ENCODE measurements around the gene KCNIP1. TPM values are rescaled to one million over a fixed set of nuclear protein-coding genes. Genes with fewer than 3 reads are reported as not detected.

Gene KCNIP1
- total RNA-seq, 2 experiments from 2014 or later, result not detected

DNA sequence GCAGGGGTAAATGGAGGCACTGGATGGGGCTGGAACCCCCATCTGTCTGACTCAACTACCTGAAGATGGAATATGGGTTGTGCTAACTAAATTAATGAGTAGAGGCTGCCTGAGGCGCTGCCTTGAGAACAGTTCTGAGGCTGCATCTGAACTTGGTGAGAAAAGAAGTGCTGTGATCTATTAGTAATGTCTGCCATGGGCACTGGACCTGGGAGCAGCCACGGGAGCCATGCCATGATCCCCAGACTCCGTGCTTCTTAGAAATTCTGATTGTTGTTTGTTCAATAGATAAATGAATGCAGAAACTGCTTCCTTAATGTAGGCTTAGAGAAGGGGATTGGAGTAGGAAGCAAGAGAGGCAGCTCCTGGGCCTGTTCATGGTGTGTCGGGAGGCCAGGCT, 80.2 kb downstream of the KCNIP1 start:
- intact Hi-C loops (cut with DNase I, micrococcal nuclease), result no loop called here
- CTCF ChIA-PET, result no interaction called here
- POLR2A ChIA-PET, result no interaction called here

DNA sequence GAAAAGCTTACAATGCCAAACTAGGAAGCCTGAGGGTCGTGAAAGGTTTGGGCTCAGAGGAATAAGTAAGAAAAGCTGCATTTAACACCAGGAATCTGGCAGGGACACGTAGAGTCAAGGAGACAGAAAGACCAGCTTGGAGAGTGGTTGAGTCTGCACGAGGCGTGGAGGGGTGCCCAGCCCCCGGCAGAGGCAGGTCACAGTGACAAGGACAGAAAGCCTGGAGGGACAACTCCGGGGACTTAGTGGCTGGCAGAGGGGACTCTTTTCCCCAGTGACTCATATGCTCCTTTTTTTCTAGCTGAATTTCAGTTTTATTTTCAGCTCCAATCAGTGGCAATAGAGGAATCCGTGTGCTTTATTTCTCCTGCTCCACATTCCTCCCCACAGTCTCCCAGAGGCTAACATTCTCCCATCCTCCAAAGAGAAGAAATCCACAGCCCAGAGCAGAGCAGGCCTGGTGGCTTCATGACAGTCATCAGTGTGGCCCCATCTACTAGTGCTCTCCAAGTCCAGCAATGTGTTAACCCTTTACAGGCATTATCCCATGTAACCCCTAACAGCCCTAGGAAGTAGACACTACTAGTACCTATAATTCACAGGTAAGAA, 80.7 kb downstream of the KCNIP1 start:
- Mint-ChIP-seq H3K9me3 (no peaks in the 10 kb centered on the region), H3K4me3 (no peak overlapping the region), H3K27me3 (peaks cover 11% of the 10 kb centered on the region), H3K27ac (no peak overlapping the region), H3K36me3 (ENCODE audit: low read depth) (no peaks in the 10 kb centered on the region), H3K4me1 (ENCODE audit: low read depth) (no peaks in the 10 kb centered on the region)
- TF ChIP-seq CTCF (IDR thresholded peaks at IDR 0.05), result no peak
- no peak for DNase-seq
- Histone ChIP-seq H3K4me3 (ENCODE audit: low read length) (no peak overlapping the region), H3K4me1 (ENCODE audit: insufficient read depth, low read length) (no peaks in the 10 kb centered on the region), H3K27ac (ENCODE audit: low read depth in 1 of 2, low read length in 2 of 2) (no peak overlapping the region), H3K36me3 (ENCODE audit: insufficient read depth, low read length) (no peaks in the 10 kb centered on the region), H3K9me3 (ENCODE audit: control insufficient read depth in 1 of 2, insufficient read depth in 1 of 2, low read length in 2 of 2) (no peaks in the 10 kb centered on the region), H3K27me3 (ENCODE audit: control insufficient read depth in 1 of 2, insufficient read depth in 2 of 2, low read length in 2 of 2) (peaks cover 0 to 5% of the 10 kb centered on the region in 2 experiments)
- intact Hi-C loops (cut with DNase I, micrococcal nuclease), result no loop called here
- CTCF ChIA-PET, result no interaction called here
- ATAC-seq (ENCODE audit: poor library complexity), result no peak
- POLR2A ChIA-PET, result no interaction called here

More for the DNA sequence above, 80.2 kb downstream of the KCNIP1 start:
- DNase-seq, result no peak
- no peaks in the 10 kb centered on the region for H3K9me3 ChIP-seq (ENCODE audit: control insufficient read depth in 1 of 2, insufficient read depth in 1 of 2, low read length in 2 of 2)
- Mint-ChIP-seq H3K27ac (no peak overlapping the region), H3K4me3 (no peak overlapping the region), H3K9me3 (no peaks in the 10 kb centered on the region), H3K36me3 (ENCODE audit: low read depth) (no peaks in the 10 kb centered on the region), H3K27me3 (peaks cover 11% of the 10 kb centered on the region), H3K4me1 (ENCODE audit: low read depth) (no peaks in the 10 kb centered on the region)
- no peaks in the 10 kb centered on the region for H3K4me1 ChIP-seq (ENCODE audit: insufficient read depth, low read length)
- H3K27ac ChIP-seq (ENCODE audit: low read depth in 1 of 2, low read length in 2 of 2), result no peak overlapping the region
- no peak for ATAC-seq (ENCODE audit: poor library complexity)
- TF ChIP-seq CTCF (IDR thresholded peaks at IDR 0.05), result no peak
- no peak overlapping the region for H3K4me3 ChIP-seq (ENCODE audit: low read length)
- H3K27me3 ChIP-seq (ENCODE audit: control insufficient read depth in 1 of 2, insufficient read depth in 2 of 2, low read length in 2 of 2), result peaks cover 0 to 5% of the 10 kb centered on the region in 2 experiments
- H3K36me3 ChIP-seq (ENCODE audit: insufficient read depth, low read length), result no peaks in the 10 kb centered on the region

DNA sequence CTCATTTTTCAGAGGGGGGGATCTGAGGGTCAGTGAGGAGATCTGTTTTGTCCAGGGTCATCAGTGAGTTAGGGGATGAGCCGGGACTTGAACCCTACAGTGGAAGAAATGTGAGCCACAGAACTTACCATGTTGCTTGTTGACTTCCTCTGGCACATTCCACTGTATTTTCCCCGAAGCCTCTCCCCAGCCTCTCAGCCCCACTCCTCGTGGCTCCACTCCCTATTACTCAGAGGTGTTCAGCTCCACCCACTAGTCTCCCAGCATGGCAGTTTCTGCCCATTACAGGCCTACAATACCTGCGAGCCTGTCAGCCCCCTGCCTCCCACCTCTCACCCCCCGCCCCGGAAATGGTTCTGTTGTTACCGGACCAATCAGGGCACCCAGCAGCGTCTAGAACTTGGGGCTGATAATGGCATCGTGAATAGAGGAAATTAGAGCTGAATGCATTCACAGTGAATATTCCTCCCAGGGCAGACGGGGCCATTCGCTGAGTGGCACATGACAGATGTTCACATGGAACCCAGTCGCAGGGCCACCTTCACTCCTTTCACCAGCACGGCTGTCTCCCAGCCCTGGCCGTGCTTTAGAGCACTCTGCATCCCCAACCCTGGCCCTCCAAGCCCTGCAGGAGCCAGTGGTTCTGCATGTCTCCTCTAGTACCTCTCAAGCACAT, 81.6 kb downstream of the KCNIP1 start:
- Histone ChIP-seq H3K4me1 (ENCODE audit: insufficient read depth, low read length) (no peaks in the 10 kb centered on the region), H3K4me3 (ENCODE audit: low read length) (no peak overlapping the region), H3K27me3 (ENCODE audit: control insufficient read depth in 1 of 2, insufficient read depth in 2 of 2, low read length in 2 of 2) (peaks cover 0 to 5% of the 10 kb centered on the region in 2 experiments), H3K27ac (ENCODE audit: low read depth in 1 of 2, low read length in 2 of 2) (no peak overlapping the region), H3K9me3 (ENCODE audit: control insufficient read depth in 1 of 2, insufficient read depth in 1 of 2, low read length in 2 of 2) (peaks cover 0 to 1% of the 10 kb centered on the region in 2 experiments), H3K36me3 (ENCODE audit: insufficient read depth, low read length) (no peaks in the 10 kb centered on the region)
- peaks cover 11% of the 10 kb centered on the region for H3K27me3 Mint-ChIP-seq
- H3K4me3 Mint-ChIP-seq, result no peak overlapping the region
- TF ChIP-seq CTCF (IDR thresholded peaks at IDR 0.05), result no peak
- POLR2A ChIA-PET, result no interaction called here
- H3K27ac Mint-ChIP-seq, result no peak overlapping the region
- CTCF ChIA-PET, result no interaction called here
- H3K36me3 Mint-ChIP-seq (ENCODE audit: low read depth), result no peaks in the 10 kb centered on the region
- no peak for ATAC-seq (ENCODE audit: poor library complexity)
- DNase-seq, result no peak
- no peaks in the 10 kb centered on the region for H3K9me3 Mint-ChIP-seq
- intact Hi-C loops (cut with DNase I, micrococcal nuclease), result no loop called here
- no peaks in the 10 kb centered on the region for H3K4me1 Mint-ChIP-seq (ENCODE audit: low read depth)

Measured in CD4-positive, alpha-beta T cell (primary cell).